ENCODE measurements around the gene PPM1G.
A peak's percentile ranks its signal among the peaks of the same experiment; 100 is the strongest.

The PPM1G gene

DNA sequence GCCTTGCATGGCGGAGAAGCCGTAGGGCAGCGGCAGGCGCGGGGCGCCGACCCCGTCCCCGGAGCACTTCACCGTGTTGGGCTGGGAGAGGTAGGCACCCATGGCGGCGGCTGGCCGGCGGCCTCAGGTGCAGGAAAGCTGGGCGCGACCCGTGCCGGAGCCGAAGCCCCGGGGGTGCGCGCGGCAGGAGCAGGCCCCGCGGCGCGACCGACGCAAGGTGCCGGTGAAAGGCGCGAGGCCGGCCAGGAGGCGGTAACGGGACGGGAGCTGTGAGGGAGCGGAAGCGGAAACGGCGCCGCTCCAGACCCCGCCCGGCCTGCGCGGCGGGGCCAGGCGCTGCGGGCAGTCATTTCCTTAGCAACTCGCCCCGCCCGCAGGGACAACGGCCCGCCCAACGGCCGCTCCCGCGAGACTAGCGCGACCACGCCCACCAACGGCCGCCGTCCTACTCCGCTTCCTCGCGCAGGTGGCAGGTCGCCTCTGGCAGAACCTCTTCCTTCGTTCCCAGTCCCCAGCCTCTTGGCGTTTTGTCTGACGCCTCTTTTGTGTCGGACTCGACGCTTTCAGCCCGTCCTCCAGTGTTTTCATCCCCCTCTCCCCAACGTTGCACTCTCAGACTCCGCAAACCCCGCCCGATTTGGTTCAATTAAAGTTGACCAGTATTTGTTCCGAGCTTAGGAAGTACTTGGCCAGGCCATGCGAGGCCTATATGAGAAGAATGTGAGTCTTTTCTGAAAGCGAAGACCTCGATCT lies at the start of gene PPM1G:
Gene PPM1G, minus strand, starts transcription at position 271 of the 753 bp plus-strand sequence. Its CDS starts 169 bp downstream, at position 102.
- DNase-seq (ENCODE audit: low read depth in 2 of 2): peak; percentile 92 to 94
- TF ChIP-seq CTCF (IDR thresholded peaks at IDR 0.05; ENCODE audit: low read depth, low read length): no peak
- peak within 1 kb of the TSS; percentile 98 to 99 for H3K4me3 ChIP-seq (replicated peaks in 1 of 2; ENCODE audit: low read depth in 2 of 2, low read length in 2 of 2)

GRCh38 chr2:27453968-27454367 lies 44.6 kb upstream of the PPM1G start:
- no peak overlapping the region for H3K4me3 ChIP-seq (replicated peaks in 1 of 2; ENCODE audit: low read depth in 2 of 2, low read length in 2 of 2)
- TF ChIP-seq CTCF (IDR thresholded peaks at IDR 0.05; ENCODE audit: low read depth, low read length): no peak
- no peak for DNase-seq (ENCODE audit: low read depth in 2 of 2)

GRCh38 chr2:27451095-27451494 lies 41.7 kb upstream of the PPM1G start:
- no peak for TF ChIP-seq CTCF (IDR thresholded peaks at IDR 0.05; ENCODE audit: low read depth, low read length)
- H3K4me3 ChIP-seq (replicated peaks in 1 of 2; ENCODE audit: low read depth in 2 of 2, low read length in 2 of 2): no peak overlapping the region
- no peak for DNase-seq (ENCODE audit: low read depth in 2 of 2)

DNA sequence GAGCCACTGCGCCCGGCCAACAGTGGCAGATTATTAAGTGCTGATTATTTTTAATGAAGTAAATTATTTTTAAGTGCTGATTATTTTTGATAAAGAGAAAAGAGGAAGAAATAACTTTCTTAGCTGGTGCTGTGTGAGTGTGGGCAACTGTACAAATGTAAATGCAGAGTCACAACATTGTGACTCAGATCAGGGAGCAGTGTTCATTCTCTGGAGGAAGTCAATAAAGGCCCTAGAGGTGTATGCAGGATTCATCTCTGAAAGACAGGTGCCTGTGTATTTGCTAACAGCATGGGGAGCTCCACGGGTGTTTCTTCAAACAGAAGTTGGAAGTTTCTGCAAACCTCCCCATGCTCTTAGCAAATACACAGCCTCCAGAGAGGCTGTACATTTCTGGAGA lies 39.0 kb upstream of the PPM1G start:
- TF ChIP-seq CTCF (IDR thresholded peaks at IDR 0.05; ENCODE audit: low read depth, low read length): no peak
- H3K4me3 ChIP-seq (replicated peaks in 1 of 2; ENCODE audit: low read depth in 2 of 2, low read length in 2 of 2): no peak overlapping the region
- no peak for DNase-seq (ENCODE audit: low read depth in 2 of 2)

GRCh38 chr2:27446057-27446456 lies 36.7 kb upstream of the PPM1G start:
- no peak overlapping the region for H3K4me3 ChIP-seq (replicated peaks in 1 of 2; ENCODE audit: low read depth in 2 of 2, low read length in 2 of 2)
- no peak for DNase-seq (ENCODE audit: low read depth in 2 of 2)
- TF ChIP-seq CTCF (IDR thresholded peaks at IDR 0.05; ENCODE audit: low read depth, low read length): no peak

GRCh38 chr2:27445615-27446014 lies 36.2 kb upstream of the PPM1G start:
- H3K4me3 ChIP-seq (replicated peaks in 1 of 2; ENCODE audit: low read depth in 2 of 2, low read length in 2 of 2): no peak overlapping the region
- no peak for TF ChIP-seq CTCF (IDR thresholded peaks at IDR 0.05; ENCODE audit: low read depth, low read length)
- DNase-seq (ENCODE audit: low read depth in 2 of 2): no peak

DNA sequence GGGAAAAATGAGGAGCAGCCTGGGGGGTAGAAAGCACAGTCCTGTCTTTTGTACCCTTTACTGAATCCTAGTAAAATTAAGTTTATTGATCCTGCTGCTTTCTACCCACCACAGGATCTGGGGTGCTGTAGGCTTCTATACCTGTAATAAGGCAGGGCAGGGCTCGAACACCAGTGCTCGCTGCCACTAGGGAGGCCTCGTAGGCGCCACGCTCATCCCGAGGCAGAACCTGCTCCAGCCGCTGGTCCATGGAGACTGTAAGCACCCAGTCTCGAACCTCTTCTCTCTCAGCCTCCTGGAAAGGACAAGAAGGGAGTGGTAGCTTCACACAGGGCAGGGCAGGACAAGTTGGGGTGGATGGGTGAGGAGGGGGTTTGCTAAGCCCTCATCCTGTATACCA lies 35.8 kb upstream of the PPM1G start:
- no peak for TF ChIP-seq CTCF (IDR thresholded peaks at IDR 0.05; ENCODE audit: low read depth, low read length)
- DNase-seq (ENCODE audit: low read depth in 2 of 2): no peak
- H3K4me3 ChIP-seq (replicated peaks in 1 of 2; ENCODE audit: low read depth in 2 of 2, low read length in 2 of 2): no peak overlapping the region

Measured in cardiac fibroblast (primary cell).